Natural killer cell (primary cell): ENCODE measurements around the gene STAT5B. TPM values are rescaled to one million over a fixed set of nuclear protein-coding genes. Genes with fewer than 3 reads are reported as not detected.
A peak's percentile ranks its signal among the peaks of the same experiment; 100 is the strongest.

Source experiments
- ATAC-seq, 3 donors: fragments of 150-1000 bp in 2 of 3; fragments of 200-7000 bp in 1 of 3; cut with Tn5 transposase; 1 replicate in 1 of 3; 2 replicates in 2 of 3; pipeline ENCODE4 v1.10.0; 2021; ENCODE audit warnings: mild to moderate bottlenecking in 2 of 3, moderate library complexity in 2 of 3
- DNase-seq, 2 donors: peaks; one replicate each; pipeline versions ENCODE4 v3.0.0 to v3.0.0-alpha.2; 2013 to 2021; ENCODE audit warnings: mixed read lengths in 1 of 2
- H3K27ac ChIP-seq: one replicate; pipeline ENCODE4 v1.5.1; 2013; ENCODE audit warnings: mild to moderate bottlenecking, low read length
- H3K27me3 ChIP-seq: one replicate; pipeline ENCODE4 v1.6.1; 2013; ENCODE audit warnings: low read length; ENCODE audit not compliant: control insufficient read depth, insufficient read depth
- H3K36me3 ChIP-seq: one replicate; pipeline ENCODE4 v1.6.1; 2013; ENCODE audit warnings: low read length; ENCODE audit not compliant: control insufficient read depth, insufficient read depth
- H3K4me1 ChIP-seq: one replicate; pipeline ENCODE4 v1.6.1; 2013; ENCODE audit warnings: low read length; ENCODE audit not compliant: control insufficient read depth, insufficient read depth
- H3K4me3 ChIP-seq: one replicate; pipeline ENCODE4 v1.5.1; 2013; ENCODE audit warnings: low read length
- H3K9me3 ChIP-seq: one replicate; pipeline ENCODE4 v1.6.1; 2013; ENCODE audit warnings: low read length; ENCODE audit not compliant: control insufficient read depth, insufficient read depth
- H3K27ac Mint-ChIP-seq, 2 donors: one replicate each; pipeline ENCODE4 v1.8.0; 2022; ENCODE audit warnings: mild to moderate bottlenecking in 2 of 2, mixed read lengths in 2 of 2, moderate library complexity in 1 of 2
- H3K27me3 Mint-ChIP-seq, 2 donors: one replicate each; pipeline ENCODE4 v1.8.0; 2022; ENCODE audit warnings: low read depth in 2 of 2, mixed read lengths in 2 of 2
- H3K36me3 Mint-ChIP-seq: one replicate; pipeline ENCODE4 v1.8.0; 2022; ENCODE audit warnings: mixed read lengths
- H3K4me1 Mint-ChIP-seq, 2 donors: one replicate each; pipeline ENCODE4 v1.8.0; 2022; ENCODE audit warnings: mixed read lengths in 2 of 2
- H3K4me3 Mint-ChIP-seq: one replicate; pipeline ENCODE4 v1.8.0; 2022; ENCODE audit warnings: mild to moderate bottlenecking, moderate library complexity, mixed read lengths
- H3K9me3 Mint-ChIP-seq, 2 donors: one replicate each; pipeline ENCODE4 v1.8.0; 2022; ENCODE audit warnings: mixed read lengths in 2 of 2
- WGBS: methylation state at CpG from one replicate; pipeline ENCODE4 v1.1.7; 2013; ENCODE audit warnings: missing lambda C conversion rate; ENCODE audit not compliant: insufficient coverage; 5-methylcytosine and 5-hydroxymethylcytosine counted together
- intact Hi-C: fragments of 100-400 bp; cut with micrococcal nuclease; formaldehyde crosslinking; loops from one replicate; pipeline ENCODE4 v1.14.2; 2022
- total RNA-seq, 4 donors: library from RNA; stranded (reverse); fragments of 120-200 nt in 1 of 4; gene quantifications; one replicate each; pipeline versions ENCODE4 v1.2.3 to v1.2.4, GENCODE V29; 2013 to 2022
- TF ChIP-seq, protein P1 (sequence below): fragments of 200-600 bp; IDR thresholded peaks from one replicate; pipeline ENCODE4 v1.8.0; 2022; ENCODE audit warnings: antibody characterized with exemption

Gene STAT5B
- total RNA-seq, 3 donors from 2014 or later (not counting 1 experiment from before 2014, with no cell fraction given), result 79.9 to 112 (median 103) TPM

DNA sequence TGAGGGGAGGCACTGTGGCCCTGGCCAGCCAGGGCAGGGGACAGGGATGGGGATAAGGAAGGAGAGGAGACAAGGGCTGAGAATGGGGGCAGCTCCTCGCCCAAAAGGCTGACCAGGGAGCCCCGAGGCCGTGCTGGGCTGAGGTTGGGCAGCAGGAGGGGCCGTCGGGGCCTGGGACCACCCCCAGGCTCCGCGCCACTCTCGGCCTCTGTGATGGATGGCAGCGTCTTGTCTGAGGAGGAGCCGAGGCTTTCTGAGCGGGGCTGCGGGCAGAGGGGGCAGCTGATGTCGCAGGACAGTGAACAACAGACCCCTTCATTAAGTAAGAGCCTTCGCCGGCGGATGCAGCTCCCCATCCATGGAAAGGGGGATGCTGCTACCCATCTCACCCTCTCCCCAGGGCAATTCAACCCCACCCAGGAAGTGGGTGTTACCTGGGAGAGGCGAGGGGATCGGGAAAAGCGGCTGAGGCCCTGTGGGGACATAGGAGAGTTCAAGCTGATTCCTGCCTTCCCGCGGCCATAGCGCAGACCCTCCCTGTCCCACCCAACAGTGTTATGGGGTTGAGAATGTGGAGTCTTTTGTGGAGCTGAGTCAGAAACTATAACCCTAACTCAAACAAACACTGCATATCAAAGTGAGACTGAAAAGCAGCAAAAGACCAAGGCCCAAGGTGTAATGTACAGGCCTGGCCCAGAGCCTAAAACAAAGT is 112.3 kb downstream of the STAT5B start:
- H3K36me3 ChIP-seq, result no peaks in the 10 kb centered on the region
- no peak overlapping the region for H3K27ac ChIP-seq
- H3K4me3 ChIP-seq, result no peak overlapping the region
- no peaks in the 10 kb centered on the region for H3K9me3 ChIP-seq
- H3K36me3 Mint-ChIP-seq, result no peaks in the 10 kb centered on the region
- DNase-seq, result no peak
- WGBS, result 88% methylated on average over 16 of the region's 22 CpGs
- H3K9me3 Mint-ChIP-seq, result no peaks in the 10 kb centered on the region
- TF ChIP-seq, protein P1, sequence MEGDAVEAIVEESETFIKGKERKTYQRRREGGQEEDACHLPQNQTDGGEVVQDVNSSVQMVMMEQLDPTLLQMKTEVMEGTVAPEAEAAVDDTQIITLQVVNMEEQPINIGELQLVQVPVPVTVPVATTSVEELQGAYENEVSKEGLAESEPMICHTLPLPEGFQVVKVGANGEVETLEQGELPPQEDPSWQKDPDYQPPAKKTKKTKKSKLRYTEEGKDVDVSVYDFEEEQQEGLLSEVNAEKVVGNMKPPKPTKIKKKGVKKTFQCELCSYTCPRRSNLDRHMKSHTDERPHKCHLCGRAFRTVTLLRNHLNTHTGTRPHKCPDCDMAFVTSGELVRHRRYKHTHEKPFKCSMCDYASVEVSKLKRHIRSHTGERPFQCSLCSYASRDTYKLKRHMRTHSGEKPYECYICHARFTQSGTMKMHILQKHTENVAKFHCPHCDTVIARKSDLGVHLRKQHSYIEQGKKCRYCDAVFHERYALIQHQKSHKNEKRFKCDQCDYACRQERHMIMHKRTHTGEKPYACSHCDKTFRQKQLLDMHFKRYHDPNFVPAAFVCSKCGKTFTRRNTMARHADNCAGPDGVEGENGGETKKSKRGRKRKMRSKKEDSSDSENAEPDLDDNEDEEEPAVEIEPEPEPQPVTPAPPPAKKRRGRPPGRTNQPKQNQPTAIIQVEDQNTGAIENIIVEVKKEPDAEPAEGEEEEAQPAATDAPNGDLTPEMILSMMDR, result no peak
- no peaks in the 10 kb centered on the region for H3K27me3 ChIP-seq
- peaks cover 0 to 3% of the 10 kb centered on the region in 2 donors for H3K27me3 Mint-ChIP-seq
- peaks cover 8% of the 10 kb centered on the region for H3K4me1 ChIP-seq
- H3K4me3 Mint-ChIP-seq, result no peak overlapping the region
- no peak overlapping the region for H3K27ac Mint-ChIP-seq
- peaks cover 0 to 4% of the 10 kb centered on the region in 2 donors for H3K4me1 Mint-ChIP-seq
- intact Hi-C loops, result no loop called here
- no peak for ATAC-seq

DNA sequence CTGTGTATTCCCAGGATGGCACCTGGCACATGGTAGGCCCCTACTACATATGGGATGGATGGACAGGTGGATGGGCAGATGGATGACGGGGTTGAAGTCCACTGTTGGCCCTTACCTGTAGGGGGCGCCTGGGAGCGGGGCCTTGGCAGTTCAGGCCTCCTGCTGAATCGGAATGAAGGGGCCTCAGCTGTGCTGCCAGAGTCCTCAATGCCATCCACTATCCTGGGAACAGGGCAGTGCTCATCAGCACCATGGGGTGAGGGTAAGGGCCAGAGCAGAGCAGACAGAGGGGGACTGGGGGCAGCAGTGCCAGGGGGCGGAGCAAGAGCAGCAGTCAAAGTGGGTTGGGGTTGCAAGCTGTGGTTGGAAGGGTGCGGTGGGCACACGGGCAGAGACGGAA is 113.1 kb downstream of the STAT5B start:
- Histone ChIP-seq H3K27ac (no peak overlapping the region), H3K9me3 (no peaks in the 10 kb centered on the region), H3K27me3 (no peaks in the 10 kb centered on the region), H3K36me3 (no peaks in the 10 kb centered on the region), H3K4me3 (no peak overlapping the region), H3K4me1 (peaks cover 8% of the 10 kb centered on the region)
- WGBS, result 63% methylated on average over 8 of the region's 8 CpGs
- peaks cover 0 to 4% of the 10 kb centered on the region in 2 donors for H3K4me1 Mint-ChIP-seq
- ATAC-seq (peak in 1 of 3 donors; percentile 44), DNase-seq (peak in 1 of 2 donors; percentile 47)
- H3K4me3 Mint-ChIP-seq, result no peak overlapping the region
- peaks cover 0 to 3% of the 10 kb centered on the region in 2 donors for H3K27me3 Mint-ChIP-seq
- H3K27ac Mint-ChIP-seq, result no peak overlapping the region
- H3K36me3 Mint-ChIP-seq, result no peaks in the 10 kb centered on the region
- TF ChIP-seq, protein P1, result peak; percentile 8
- no peaks in the 10 kb centered on the region for H3K9me3 Mint-ChIP-seq
- intact Hi-C loops, result no loop called here

DNA sequence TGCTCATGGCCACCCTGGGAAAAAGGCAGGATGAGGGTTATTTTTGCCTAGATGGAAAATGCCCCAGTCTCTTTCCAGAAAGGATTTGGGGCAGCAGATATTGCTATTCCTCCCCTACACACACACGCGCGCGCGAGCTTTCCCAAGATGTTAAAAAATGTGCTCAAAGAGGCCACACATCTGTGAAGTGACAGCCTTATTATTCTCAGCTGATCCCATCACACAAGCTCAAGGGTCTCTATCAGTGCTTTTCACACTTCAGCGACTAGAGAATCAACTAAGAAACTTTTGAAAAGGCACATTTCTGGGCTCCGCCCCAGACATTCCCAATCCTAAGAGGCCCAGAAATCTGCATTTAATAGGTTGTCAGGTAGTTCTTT is 115.7 kb downstream of the STAT5B start:
- 98% methylated on average over 7 of the region's 7 CpGs for WGBS
- H3K4me3 Mint-ChIP-seq, result no peak overlapping the region
- Histone ChIP-seq H3K4me1 (peaks cover 10% of the 10 kb centered on the region), H3K36me3 (no peaks in the 10 kb centered on the region), H3K9me3 (no peaks in the 10 kb centered on the region), H3K27me3 (no peaks in the 10 kb centered on the region), H3K27ac (no peak overlapping the region), H3K4me3 (no peak overlapping the region)
- no peak for DNase-seq
- TF ChIP-seq, protein P1, result no peak
- intact Hi-C loops, result no loop called here
- H3K27me3 Mint-ChIP-seq, result peaks cover 0 to 3% of the 10 kb centered on the region in 2 donors
- H3K9me3 Mint-ChIP-seq, result no peaks in the 10 kb centered on the region
- H3K4me1 Mint-ChIP-seq, result peaks cover 0 to 11% of the 10 kb centered on the region in 2 donors
- H3K36me3 Mint-ChIP-seq, result no peaks in the 10 kb centered on the region
- no peak for ATAC-seq
- no peak overlapping the region for H3K27ac Mint-ChIP-seq
